Fibroblast of gingiva (primary cell): ENCODE data around the gene DEAF1.
"Not testable (repeated sequence)": the region's sequence is repeated elsewhere in the genome, so short reads cannot be mapped to it uniquely, and the experiment has no call there.

Experiments used
- DNase-seq: peaks from one replicate; pipeline ENCODE4 v3.0.0-alpha.2; 2011; ENCODE audit warnings: low read depth

DEAF1 gene

GRCh38 chr11:694563-695287, at the start of gene DEAF1:
Gene DEAF1, minus strand, starts transcription at chr11:695222. Its CDS starts 175 bp downstream, at chr11:695047.
- peak; percentile 96 for DNase-seq

- DNase-seq = no peak
These were observed 47.7 kb upstream of the DEAF1 start for GRCh38 chr11:742571-743201.

- no peak for DNase-seq
These were observed 47.1 kb upstream of the DEAF1 start for GRCh38 chr11:742156-742546.

- not testable (repeated sequence) for DNase-seq
These were observed 42.9 kb upstream of the DEAF1 start for GRCh38 chr11:737899-738298.

GRCh38 chr11:737366-737765, 42.3 kb upstream of the DEAF1 start:
- no peak for DNase-seq

- not testable (repeated sequence) for DNase-seq
These were observed 39.5 kb upstream of the DEAF1 start for GRCh38 chr11:734541-734940.

- DNase-seq = no peak
These were observed 38.0 kb upstream of the DEAF1 start for GRCh38 chr11:733072-733471.

GRCh38 chr11:729492-730074, 34.6 kb upstream of the DEAF1 start:
- DNase-seq = no peak

GRCh38 chr11:728901-729491, 34.0 kb upstream of the DEAF1 start:
- no peak for DNase-seq

- DNase-seq = peak; percentile 94
These were observed 33.1 kb upstream of the DEAF1 start for GRCh38 chr11:727859-728748.

GRCh38 chr11:727281-727701, 32.3 kb upstream of the DEAF1 start:
- DNase-seq = no peak

GRCh38 chr11:726278-727220, 31.5 kb upstream of the DEAF1 start:
- DNase-seq = no peak

- DNase-seq = no peak
These were observed 30.7 kb upstream of the DEAF1 start for GRCh38 chr11:725624-726202.

GRCh38 chr11:724778-725386, 29.9 kb upstream of the DEAF1 start:
- no peak for DNase-seq

GRCh38 chr11:724049-724777, 29.2 kb upstream of the DEAF1 start:
- DNase-seq = no peak

GRCh38 chr11:723120-723883, 28.3 kb upstream of the DEAF1 start:
- peak; percentile 53 for DNase-seq

GRCh38 chr11:722346-722811, 27.4 kb upstream of the DEAF1 start:
- DNase-seq = no peak

GRCh38 chr11:721741-722345, 26.8 kb upstream of the DEAF1 start:
- no peak for DNase-seq
